ENCODE results near the gene RNF187.

Gene RNF187

GRCh38 chr1:228469413-228470162, 17.6 kb upstream of the RNF187 start:
- no peak for DNase-seq (ENCODE audit: low read depth, low spot score)
- no peak for TF ChIP-seq SUZ12 (IDR thresholded peaks at IDR 0.05; ENCODE audit: extremely low read depth, insufficient read depth, insufficient read length)
- TF ChIP-seq ZNF274 (IDR thresholded peaks at IDR 0.05; ENCODE audit: low read depth, low read length) = no peak
- TF ChIP-seq YY1 (IDR thresholded peaks at IDR 0.05; ENCODE audit: insufficient read depth, insufficient read length) = no peak
- no peak overlapping the region for H3K4me3 ChIP-seq (ENCODE audit: insufficient read length, low read depth)
- peaks cover 20% of the 10 kb centered on the region for H3K27me3 ChIP-seq (ENCODE audit: insufficient read depth, insufficient read length)
- no peaks in the 10 kb centered on the region for H3K36me3 ChIP-seq (ENCODE audit: insufficient read depth, insufficient read length, low read length)
- peaks cover 13% of the 10 kb centered on the region for H3K4me1 ChIP-seq (ENCODE audit: insufficient read depth, insufficient read length)
- no peak overlapping the region for H3K9ac ChIP-seq (ENCODE audit: insufficient read length, low read depth)
- no peaks in the 10 kb centered on the region for H3K9me3 ChIP-seq (ENCODE audit: insufficient read depth, low read length)

- DNase-seq (ENCODE audit: low read depth, low spot score) = no peak
- H3K27me3 ChIP-seq (ENCODE audit: insufficient read depth, insufficient read length) = peaks cover 11% of the 10 kb centered on the region
Measured at GRCh38 chr1:228471154-228471761, 15.9 kb upstream of the RNF187 start.

GRCh38 chr1:228471762-228472398, 15.3 kb upstream of the RNF187 start:
- Histone ChIP-seq H3K9me3 (ENCODE audit: insufficient read depth, low read length) (no peaks in the 10 kb centered on the region), H3K4me1 (ENCODE audit: insufficient read depth, insufficient read length) (peaks cover 16% of the 10 kb centered on the region), H3K27me3 (ENCODE audit: insufficient read depth, insufficient read length) (peaks cover 7% of the 10 kb centered on the region), H3K9ac (ENCODE audit: insufficient read length, low read depth) (no peak overlapping the region), H3K4me3 (ENCODE audit: insufficient read length, low read depth) (no peak overlapping the region), H3K36me3 (ENCODE audit: insufficient read depth, insufficient read length, low read length) (no peaks in the 10 kb centered on the region)
- no peak for DNase-seq (ENCODE audit: low read depth, low spot score)
- TF ChIP-seq YY1 (IDR thresholded peaks at IDR 0.05; ENCODE audit: insufficient read depth, insufficient read length) (no peak), ZNF274 (IDR thresholded peaks at IDR 0.05; ENCODE audit: low read depth, low read length) (no peak), SUZ12 (IDR thresholded peaks at IDR 0.05; ENCODE audit: extremely low read depth, insufficient read depth, insufficient read length) (no peak)

More at GRCh38 chr1:228471154-228471761, 15.9 kb upstream of the RNF187 start:
- Histone ChIP-seq H3K36me3 (ENCODE audit: insufficient read depth, insufficient read length, low read length) (no peaks in the 10 kb centered on the region), H3K4me3 (ENCODE audit: insufficient read length, low read depth) (no peak overlapping the region), H3K4me1 (ENCODE audit: insufficient read depth, insufficient read length) (peaks cover 13% of the 10 kb centered on the region), H3K9ac (ENCODE audit: insufficient read length, low read depth) (peak overlapping the region; percentile 36), H3K9me3 (ENCODE audit: insufficient read depth, low read length) (no peaks in the 10 kb centered on the region)
- no peak for TF ChIP-seq SUZ12 (IDR thresholded peaks at IDR 0.05; ENCODE audit: extremely low read depth, insufficient read depth, insufficient read length)
- TF ChIP-seq ZNF274 (IDR thresholded peaks at IDR 0.05; ENCODE audit: low read depth, low read length) = no peak
- TF ChIP-seq YY1 (IDR thresholded peaks at IDR 0.05; ENCODE audit: insufficient read depth, insufficient read length) = no peak

GRCh38 chr1:228472655-228473054, 14.5 kb upstream of the RNF187 start:
- DNase-seq (ENCODE audit: low read depth, low spot score) = no peak
- Histone ChIP-seq H3K9ac (ENCODE audit: insufficient read length, low read depth) (no peak overlapping the region), H3K4me1 (ENCODE audit: insufficient read depth, insufficient read length) (peaks cover 16% of the 10 kb centered on the region), H3K27me3 (ENCODE audit: insufficient read depth, insufficient read length) (peaks cover 1% of the 10 kb centered on the region), H3K36me3 (ENCODE audit: insufficient read depth, insufficient read length, low read length) (no peaks in the 10 kb centered on the region), H3K9me3 (ENCODE audit: insufficient read depth, low read length) (no peaks in the 10 kb centered on the region), H3K4me3 (ENCODE audit: insufficient read length, low read depth) (no peak overlapping the region)
- TF ChIP-seq SUZ12 (IDR thresholded peaks at IDR 0.05; ENCODE audit: extremely low read depth, insufficient read depth, insufficient read length) = no peak
- no peak for TF ChIP-seq ZNF274 (IDR thresholded peaks at IDR 0.05; ENCODE audit: low read depth, low read length)
- no peak for TF ChIP-seq YY1 (IDR thresholded peaks at IDR 0.05; ENCODE audit: insufficient read depth, insufficient read length)

- DNase-seq (ENCODE audit: low read depth, low spot score) = no peak
- Histone ChIP-seq H3K4me1 (ENCODE audit: insufficient read depth, insufficient read length) (peaks cover 21% of the 10 kb centered on the region), H3K27me3 (ENCODE audit: insufficient read depth, insufficient read length) (no peaks in the 10 kb centered on the region), H3K36me3 (ENCODE audit: insufficient read depth, insufficient read length, low read length) (no peaks in the 10 kb centered on the region), H3K9me3 (ENCODE audit: insufficient read depth, low read length) (no peaks in the 10 kb centered on the region), H3K9ac (ENCODE audit: insufficient read length, low read depth) (no peak overlapping the region), H3K4me3 (ENCODE audit: insufficient read length, low read depth) (no peak overlapping the region)
- TF ChIP-seq YY1 (IDR thresholded peaks at IDR 0.05; ENCODE audit: insufficient read depth, insufficient read length) (no peak), SUZ12 (IDR thresholded peaks at IDR 0.05; ENCODE audit: extremely low read depth, insufficient read depth, insufficient read length) (no peak)
Measured at GRCh38 chr1:228474507-228474906, 12.7 kb upstream of the RNF187 start.

GRCh38 chr1:228475812-228476211, 11.4 kb upstream of the RNF187 start:
- TF ChIP-seq ZNF274 (IDR thresholded peaks at IDR 0.05; ENCODE audit: low read depth, low read length) (no peak), YY1 (IDR thresholded peaks at IDR 0.05; ENCODE audit: insufficient read depth, insufficient read length) (no peak), SUZ12 (IDR thresholded peaks at IDR 0.05; ENCODE audit: extremely low read depth, insufficient read depth, insufficient read length) (no peak)
- Histone ChIP-seq H3K9ac (ENCODE audit: insufficient read length, low read depth) (no peak overlapping the region), H3K4me3 (ENCODE audit: insufficient read length, low read depth) (no peak overlapping the region), H3K36me3 (ENCODE audit: insufficient read depth, insufficient read length, low read length) (no peaks in the 10 kb centered on the region), H3K27me3 (ENCODE audit: insufficient read depth, insufficient read length) (no peaks in the 10 kb centered on the region), H3K9me3 (ENCODE audit: insufficient read depth, low read length) (no peaks in the 10 kb centered on the region), H3K4me1 (ENCODE audit: insufficient read depth, insufficient read length) (peaks cover 19% of the 10 kb centered on the region)
- DNase-seq (ENCODE audit: low read depth, low spot score) = no peak

GRCh38 chr1:228477263-228477662, 9.9 kb upstream of the RNF187 start:
- no peaks in the 10 kb centered on the region for H3K27me3 ChIP-seq (ENCODE audit: insufficient read depth, insufficient read length)

More at GRCh38 chr1:228477263-228477662, 9.9 kb upstream of the RNF187 start:
- Histone ChIP-seq H3K4me1 (ENCODE audit: insufficient read depth, insufficient read length) (peaks cover 16% of the 10 kb centered on the region), H3K9me3 (ENCODE audit: insufficient read depth, low read length) (no peaks in the 10 kb centered on the region), H3K9ac (ENCODE audit: insufficient read length, low read depth) (no peak overlapping the region), H3K36me3 (ENCODE audit: insufficient read depth, insufficient read length, low read length) (no peaks in the 10 kb centered on the region), H3K4me3 (ENCODE audit: insufficient read length, low read depth) (no peak overlapping the region)
- DNase-seq (ENCODE audit: low read depth, low spot score) = no peak
- TF ChIP-seq SUZ12 (IDR thresholded peaks at IDR 0.05; ENCODE audit: extremely low read depth, insufficient read depth, insufficient read length) = no peak
- TF ChIP-seq YY1 (IDR thresholded peaks at IDR 0.05; ENCODE audit: insufficient read depth, insufficient read length) = no peak
- TF ChIP-seq ZNF274 (IDR thresholded peaks at IDR 0.05; ENCODE audit: low read depth, low read length) = no peak
